GM21423 (cell line): ENCODE data around the gene PARD3.

Source experiments
- ATAC-seq: cut with Tn5 transposase; IDR thresholded peaks from one replicate; pipeline ENCODE4 v1.9.1; 2021; ENCODE audit warnings: mild to moderate bottlenecking, moderate library complexity; ENCODE audit not compliant: unreplicated experiment

The PARD3 gene

DNA sequence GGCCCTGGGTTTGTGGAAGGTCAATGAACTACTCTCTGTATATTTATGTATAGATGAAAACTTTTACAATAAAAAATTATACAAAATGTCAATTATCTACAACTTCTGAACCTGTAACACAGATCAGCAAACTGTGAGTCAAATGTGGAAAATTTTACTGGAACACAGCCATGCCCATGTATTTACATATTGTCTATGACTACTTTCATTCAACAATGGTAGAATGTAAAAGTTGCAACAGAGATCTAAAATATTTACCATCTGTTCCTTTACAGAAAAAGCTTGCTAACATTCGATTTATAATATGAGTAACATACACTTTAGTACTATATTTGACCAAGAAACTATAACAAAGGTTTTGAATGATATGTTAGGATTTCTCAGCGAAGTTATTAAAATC lies 481.6 kb downstream of the PARD3 start:
- ATAC-seq: no peak

DNA sequence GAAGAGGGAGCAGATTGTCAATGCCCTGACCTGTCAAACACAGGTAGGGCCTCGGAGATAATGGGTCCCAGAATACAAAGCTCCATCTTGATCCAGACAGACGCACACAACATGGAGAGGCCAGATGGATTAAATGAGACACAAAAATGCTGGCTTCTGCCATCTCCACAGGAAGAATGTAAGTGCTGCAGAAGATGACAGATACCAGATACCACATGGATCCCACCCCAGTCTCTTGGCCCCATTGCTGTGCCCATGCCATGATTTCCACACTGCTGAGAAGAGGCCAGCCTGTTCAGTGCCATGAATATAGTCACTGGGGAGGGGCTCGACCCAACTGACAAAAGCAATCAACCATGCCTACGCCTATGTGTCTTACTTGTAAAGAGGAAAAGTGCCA lies 487.9 kb downstream of the PARD3 start:
- ATAC-seq: no peak

DNA sequence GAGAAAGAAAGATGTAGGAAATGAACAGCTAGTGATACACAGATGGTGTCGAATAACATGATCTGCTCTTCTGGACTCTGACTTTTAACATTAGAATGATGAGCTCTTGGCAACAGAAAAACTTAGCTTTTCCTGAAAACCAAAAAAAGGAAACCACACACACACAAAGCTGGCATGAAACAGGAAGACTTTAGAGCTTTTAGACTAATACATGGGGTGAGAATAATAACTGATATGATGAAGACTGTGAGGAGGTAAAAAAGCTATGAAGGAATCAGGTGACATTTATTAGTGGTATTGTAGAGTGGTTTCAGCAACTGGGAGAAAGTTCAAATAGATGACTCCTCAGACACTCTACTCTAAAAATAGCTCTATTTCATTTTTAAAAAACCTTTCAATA lies 491.9 kb downstream of the PARD3 start:
- no peak for ATAC-seq

- no peak for ATAC-seq
Measured at GRCh38 chr10:34320265-34320664, 494.8 kb downstream of the PARD3 start.

DNA sequence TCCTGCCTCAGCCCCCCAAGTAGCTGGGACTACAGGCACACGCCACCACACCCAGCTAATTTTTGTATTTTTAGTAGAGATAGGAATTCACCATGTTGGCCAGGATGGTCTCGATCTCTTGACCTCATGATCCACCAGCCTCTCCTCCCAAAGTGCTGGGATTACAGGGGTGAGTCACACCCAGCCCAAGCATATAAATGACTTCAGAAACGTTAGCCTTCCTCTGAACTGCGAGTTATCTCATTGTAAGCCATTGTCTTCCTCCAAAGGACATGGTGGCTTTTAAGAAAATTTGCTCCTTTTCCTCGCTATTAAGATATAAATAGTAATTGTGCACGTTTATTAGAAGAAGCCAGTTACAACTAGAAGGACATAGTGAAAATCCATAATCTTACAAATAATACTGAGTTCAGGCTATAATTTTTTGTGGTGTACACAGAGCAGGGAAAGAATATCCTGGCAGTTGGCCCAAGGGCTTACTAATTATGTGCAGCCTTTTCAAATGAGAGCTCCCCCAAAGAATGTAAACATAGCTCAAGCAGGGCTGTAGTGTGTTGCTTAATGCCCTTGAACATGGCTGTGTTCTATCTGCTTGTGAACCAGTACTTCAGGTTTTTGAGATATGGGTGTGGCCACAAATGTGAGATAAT lies 495.8 kb downstream of the PARD3 start:
- ATAC-seq: no peak

DNA sequence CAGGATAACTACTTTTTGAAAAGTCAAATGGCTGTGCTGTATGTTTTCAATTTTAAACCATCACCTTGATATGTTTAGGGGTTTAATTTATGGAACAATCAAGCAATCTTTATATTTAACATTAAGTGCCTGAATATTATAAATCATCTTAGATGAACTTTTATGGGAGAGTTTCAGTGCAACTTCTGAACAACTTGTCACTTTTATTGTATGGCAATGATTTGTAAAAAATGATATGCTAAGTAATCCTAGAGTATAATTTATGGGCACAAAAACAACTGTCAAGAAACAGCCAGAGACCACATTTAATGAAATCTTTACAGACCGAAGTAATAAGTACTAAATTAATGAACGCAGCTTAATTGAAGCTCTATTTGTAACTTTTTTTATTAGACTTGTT lies 498.9 kb downstream of the PARD3 start:
- ATAC-seq: no peak

DNA sequence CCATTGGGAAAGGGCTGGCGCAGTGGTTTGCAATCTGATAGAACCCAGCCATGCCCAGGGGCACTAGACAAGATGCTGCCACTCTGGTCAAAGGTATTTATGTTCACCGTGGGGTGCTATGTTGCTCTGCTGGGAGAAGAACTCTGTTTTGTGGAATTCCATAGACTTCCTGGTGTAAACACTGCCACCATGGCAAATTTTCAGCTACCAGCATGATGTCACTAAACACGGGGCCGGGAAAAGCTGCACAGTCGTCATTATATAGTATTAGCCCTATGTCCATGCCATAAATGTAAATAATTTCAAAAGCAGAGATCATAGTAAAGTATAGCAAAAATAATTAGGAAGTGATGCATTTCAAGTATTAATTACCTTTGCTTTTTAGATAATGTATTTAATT lies 500.6 kb downstream of the PARD3 start:
- no peak for ATAC-seq

- ATAC-seq: no peak
Measured at GRCh38 chr10:34313888-34314287, 501.2 kb downstream of the PARD3 start.

DNA sequence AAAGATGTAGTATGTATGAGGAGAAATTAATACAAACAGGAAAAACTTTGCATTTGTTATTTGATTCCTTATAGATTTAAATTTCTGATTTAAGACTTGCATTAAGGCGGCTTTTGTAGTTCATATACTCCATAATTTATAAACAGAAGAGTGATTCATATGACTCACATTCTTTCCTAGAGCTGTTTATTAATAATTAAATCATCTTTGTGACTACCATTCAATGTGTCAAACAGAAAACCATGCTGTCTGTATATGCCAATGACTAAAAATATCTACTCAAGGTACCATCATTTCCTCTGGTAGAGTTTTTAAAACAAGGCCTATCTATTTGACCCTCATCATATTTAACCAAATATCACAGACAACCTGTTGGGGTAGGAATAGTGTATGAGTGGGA lies 501.7 kb downstream of the PARD3 start:
- no peak for ATAC-seq

GRCh38 chr10:34311679-34312078 lies 503.4 kb downstream of the PARD3 start:
- ATAC-seq: no peak

DNA sequence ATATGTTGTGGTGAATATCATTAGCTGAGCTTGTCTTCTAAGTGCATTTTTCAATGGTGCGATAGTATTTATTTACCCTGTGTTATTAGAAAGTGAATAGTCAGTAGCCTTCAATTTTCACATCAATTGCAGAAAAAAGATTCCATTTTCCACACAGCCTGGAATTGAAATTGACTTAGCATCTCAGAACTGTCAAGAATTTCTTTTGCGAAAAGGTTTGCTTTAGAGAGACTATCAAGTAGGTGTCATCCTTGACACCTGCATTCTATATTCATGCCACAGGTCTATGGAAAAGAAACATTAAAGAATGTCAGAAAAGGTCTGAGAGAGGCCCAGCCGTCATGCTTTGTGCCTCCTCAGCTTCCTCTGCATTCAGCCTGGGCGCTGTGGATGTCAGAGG lies 504.9 kb downstream of the PARD3 start:
- ATAC-seq: no peak

DNA sequence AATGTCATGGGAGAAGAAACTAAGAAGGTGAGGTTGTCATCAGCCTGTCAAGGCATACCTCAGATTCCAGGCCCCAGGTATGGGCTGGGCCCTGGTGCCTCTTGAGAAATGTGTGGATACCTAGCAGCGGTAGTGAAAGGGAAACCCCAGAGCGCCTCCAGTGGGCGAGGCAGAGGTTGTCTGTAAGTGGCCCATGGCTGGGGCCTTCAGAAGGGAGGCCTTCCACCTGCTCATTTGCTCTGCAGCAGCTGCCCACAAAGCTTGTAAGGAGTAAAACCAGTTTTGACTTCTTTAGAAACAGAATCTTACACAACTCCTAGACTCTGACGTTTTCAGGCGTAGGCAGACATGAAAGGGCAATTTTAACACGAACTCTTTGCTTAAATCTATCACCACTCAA lies 509.9 kb downstream of the PARD3 start:
- no peak for ATAC-seq

- no peak for ATAC-seq
Measured at GRCh38 chr10:34303022-34303421, 512.1 kb downstream of the PARD3 start.

DNA sequence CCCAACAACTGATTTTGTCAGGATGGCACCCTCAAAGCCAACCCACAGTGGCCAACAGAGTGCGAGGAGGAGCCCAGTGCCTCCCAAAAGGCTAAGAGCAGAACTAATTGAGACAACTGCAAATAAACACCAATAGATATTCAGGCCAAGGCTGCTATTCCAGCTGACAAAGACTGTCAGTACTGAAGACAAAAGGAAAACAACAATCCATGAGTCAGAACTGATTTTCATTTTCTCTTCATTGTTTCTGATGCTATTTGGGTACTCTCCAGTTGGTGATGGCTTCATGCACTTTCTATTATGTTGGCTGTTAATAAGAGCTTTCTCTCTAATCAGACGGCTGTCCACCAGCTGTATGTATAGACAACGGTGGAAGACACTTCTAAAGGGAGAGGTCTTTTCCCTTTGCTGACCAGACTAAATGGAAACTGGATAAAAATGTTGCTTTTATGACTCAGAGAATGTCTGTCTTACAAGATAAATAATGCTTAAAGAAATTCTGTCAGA lies 515.9 kb downstream of the PARD3 start:
- ATAC-seq: no peak

- no peak for ATAC-seq
Measured at GRCh38 chr10:34298346-34298818, 516.7 kb downstream of the PARD3 start.

- no peak for ATAC-seq
Measured at GRCh38 chr10:34297541-34298345, 517.4 kb downstream of the PARD3 start.

DNA sequence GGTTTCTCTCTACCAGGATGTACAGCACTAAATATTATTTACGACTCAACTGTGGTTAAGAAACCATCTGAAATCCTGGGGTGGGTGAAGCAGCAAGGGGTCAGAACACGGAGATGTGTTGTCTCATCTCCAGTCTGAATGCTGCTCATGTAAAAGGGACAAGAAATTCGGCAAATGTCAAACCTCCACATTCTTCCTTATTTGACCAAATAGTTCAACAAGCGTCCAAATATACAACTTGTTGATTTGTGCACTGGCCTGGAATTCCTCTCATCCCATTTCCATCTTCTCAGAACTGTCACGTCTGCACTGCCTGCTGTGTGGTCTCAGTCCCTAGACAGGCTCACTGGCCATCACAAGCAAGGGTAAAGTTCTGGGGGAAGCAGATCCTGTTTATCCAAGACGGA lies 520.0 kb downstream of the PARD3 start:
- no peak for ATAC-seq

DNA sequence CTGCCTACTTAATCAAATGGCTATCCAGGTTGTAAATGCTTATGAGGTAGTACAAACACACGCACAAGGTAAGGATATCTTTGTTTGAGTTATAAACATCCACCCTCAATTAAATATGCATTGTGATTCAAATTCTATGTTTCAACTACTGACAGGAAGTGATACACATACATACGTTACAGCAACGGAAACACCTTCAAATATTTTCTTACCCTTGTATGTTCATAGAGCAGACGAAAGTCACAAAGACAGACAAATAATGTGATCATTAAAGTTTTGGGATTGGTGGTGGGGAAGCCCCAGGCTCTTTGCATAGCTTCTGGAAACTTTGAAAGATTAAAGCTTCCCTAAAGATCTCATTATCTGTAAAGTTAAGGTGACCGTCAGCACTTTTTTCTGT lies 521.0 kb downstream of the PARD3 start:
- ATAC-seq: no peak

GRCh38 chr10:34292675-34293074 lies 522.4 kb downstream of the PARD3 start:
- ATAC-seq: no peak

DNA sequence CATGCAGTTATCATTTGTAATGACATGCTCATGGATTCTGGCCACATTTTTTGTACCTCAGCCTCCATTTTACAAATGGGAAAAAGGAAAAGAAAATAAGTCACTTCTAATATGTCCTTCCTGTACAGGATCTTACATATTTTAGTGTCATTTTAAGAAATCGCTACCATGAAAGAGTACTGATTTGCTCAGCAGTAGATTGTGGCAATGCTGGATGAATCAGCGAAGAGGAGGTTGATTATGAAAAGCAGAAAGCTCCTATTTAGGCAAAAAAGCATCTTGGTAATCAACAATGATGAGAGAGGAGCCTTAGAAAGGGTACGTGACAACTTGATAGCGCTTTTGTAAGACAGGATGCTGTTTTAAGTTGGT lies 522.9 kb downstream of the PARD3 start:
- ATAC-seq: no peak

DNA sequence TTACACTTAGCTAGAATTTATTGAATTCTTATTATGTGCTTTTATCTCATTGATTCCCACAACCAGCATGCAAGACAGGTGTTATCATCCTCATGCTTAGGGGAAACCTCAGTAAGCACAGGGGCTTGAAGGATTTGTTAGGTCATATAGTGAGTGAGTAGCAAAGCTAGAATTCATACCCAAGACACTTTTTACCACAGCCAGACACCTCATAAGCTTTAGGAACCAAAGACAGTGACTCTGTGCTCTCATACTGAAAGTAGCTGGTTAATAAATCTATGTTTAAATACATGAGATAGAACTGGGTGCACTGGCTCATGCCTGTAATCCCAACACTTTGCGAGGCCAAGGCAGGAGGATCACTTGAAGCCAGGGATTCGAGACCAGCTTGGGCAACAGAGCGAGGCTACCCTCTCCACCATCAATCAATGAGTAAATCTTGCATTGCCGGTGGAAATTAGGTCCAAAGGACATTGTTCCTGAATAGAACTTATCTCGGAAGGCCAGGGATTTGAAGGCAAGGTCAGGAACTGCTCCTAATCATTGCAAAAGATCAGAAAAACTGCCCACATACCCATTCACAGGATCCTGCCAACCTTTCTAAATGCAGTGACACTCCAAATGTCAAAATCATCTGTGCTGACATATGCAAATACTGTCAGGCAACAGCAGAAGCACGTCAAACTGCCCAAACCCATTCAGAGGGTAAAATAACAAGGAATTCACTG lies 523.5 kb downstream of the PARD3 start:
- ATAC-seq: peak; percentile 94
